SJSA1 (cell line): Measurements from ENCODE around the gene JUP. TPM values are rescaled to one million over a fixed set of nuclear protein-coding genes. Genes with fewer than 3 reads are reported as not detected.
A peak's percentile ranks its signal among the peaks of the same experiment; 100 is the strongest.
"Not testable (repeated sequence)": the region's sequence is repeated elsewhere in the genome, so short reads cannot be mapped to it uniquely, and the experiment has no call there.

ENCODE experiments used
- DNase-seq, 2 experiments: peaks; one replicate each; pipeline ENCODE4 v3.0.0-alpha.2; 2015 to 2020; ENCODE audit warnings: low spot score in 2 of 2, low read depth in 1 of 2
- H3K27ac ChIP-seq: fragments of 250-450 bp; sonication (Bioruptor Pico); 2 replicates; pipeline ENCODE4 v1.5.1; 2020; ENCODE audit warnings: mild to moderate bottlenecking, moderate library complexity
- H3K27me3 ChIP-seq: fragments of 250-450 bp; sonication (Bioruptor Pico); replicated peaks from 2 replicates; pipeline ENCODE4 v1.5.1; 2020; ENCODE audit warnings: mild to moderate bottlenecking, moderate library complexity
- H3K36me3 ChIP-seq: fragments of 250-450 bp; sonication (Bioruptor Pico); 2 replicates; pipeline ENCODE4 v1.5.1; 2020; ENCODE audit warnings: mild to moderate bottlenecking
- H3K4me1 ChIP-seq: fragments of 250-450 bp; sonication (Bioruptor Pico); replicated peaks from 2 replicates; pipeline ENCODE4 v1.6.1; 2021; ENCODE audit warnings: mild to moderate bottlenecking
- H3K4me3 ChIP-seq: fragments of 250-450 bp; sonication (Bioruptor Pico); 2 replicates; pipeline ENCODE4 v1.5.1; 2020; ENCODE audit warnings: mild to moderate bottlenecking
- H3K9me3 ChIP-seq: fragments of 250-450 bp; sonication (Bioruptor Pico); replicated peaks from 2 replicates; pipeline ENCODE4 v1.5.1; 2020; ENCODE audit warnings: mild to moderate bottlenecking
- total RNA-seq: library from RNA; depleted of rRNA; stranded (reverse); fragments of >200 nt; shearing (Covaris generic); gene quantifications from 2 replicates; pipeline ENCODE4 v1.2.3, GENCODE V29; 2014

The JUP gene
- total RNA-seq, 1 experiment from 2014 or later, result 2.2 TPM

GRCh38 chr17:41779954-41780353 is 6.6 kb downstream of the JUP start:
- DNase-seq, result no peak
- Histone ChIP-seq H3K27ac (no peak overlapping the region), H3K36me3 (no peaks in the 10 kb centered on the region), H3K4me3 (no peak overlapping the region), H3K9me3 (no peaks in the 10 kb centered on the region), H3K27me3 (no peaks in the 10 kb centered on the region), H3K4me1 (peaks cover 38% of the 10 kb centered on the region)

GRCh38 chr17:41777574-41778188 is 8.8 kb downstream of the JUP start:
- Histone ChIP-seq H3K4me1 (peaks cover 51% of the 10 kb centered on the region), H3K27me3 (no peaks in the 10 kb centered on the region), H3K27ac (peak overlapping the region; percentile 59), H3K36me3 (no peaks in the 10 kb centered on the region), H3K9me3 (no peaks in the 10 kb centered on the region), H3K4me3 (no peak overlapping the region)
- DNase-seq, result peak; percentile 74 to 87

GRCh38 chr17:41777157-41777573 is 9.3 kb downstream of the JUP start:
- peaks cover 51% of the 10 kb centered on the region for H3K4me1 ChIP-seq
- no peak for DNase-seq
- H3K27me3 ChIP-seq, result no peaks in the 10 kb centered on the region
- no peaks in the 10 kb centered on the region for H3K9me3 ChIP-seq
- H3K36me3 ChIP-seq, result no peaks in the 10 kb centered on the region
- no peak overlapping the region for H3K4me3 ChIP-seq
- peak overlapping the region; percentile 59 for H3K27ac ChIP-seq

- H3K27ac ChIP-seq, H3K36me3 ChIP-seq, H3K4me3 ChIP-seq, H3K9me3 ChIP-seq, H3K27me3 ChIP-seq, DNase-seq: not testable (repeated sequence)
- peaks cover 51% of the 10 kb centered on the region for H3K4me1 ChIP-seq
Observed at GRCh38 chr17:41776262-41776900, 10.1 kb downstream of the JUP start.

- H3K36me3 ChIP-seq, result no peaks in the 10 kb centered on the region
- H3K27me3 ChIP-seq, result no peaks in the 10 kb centered on the region
- DNase-seq, result peak in 1 of 2 experiments; percentile 31
- H3K4me3 ChIP-seq, result no peak overlapping the region
- peaks cover 51% of the 10 kb centered on the region for H3K4me1 ChIP-seq
- H3K27ac ChIP-seq, result no peak overlapping the region
- H3K9me3 ChIP-seq, result no peaks in the 10 kb centered on the region
Observed at GRCh38 chr17:41775394-41776226, 10.9 kb downstream of the JUP start.

- Histone ChIP-seq H3K9me3 (no peaks in the 10 kb centered on the region), H3K4me3 (no peak overlapping the region), H3K4me1 (peaks cover 50% of the 10 kb centered on the region), H3K27me3 (no peaks in the 10 kb centered on the region), H3K27ac (no peak overlapping the region), H3K36me3 (no peaks in the 10 kb centered on the region)
- DNase-seq, result no peak
Observed at GRCh38 chr17:41773731-41774193, 12.7 kb downstream of the JUP start.

GRCh38 chr17:41773190-41773588 is 13.3 kb downstream of the JUP start:
- no peak overlapping the region for H3K27ac ChIP-seq
- peak; percentile 51 to 76 for DNase-seq
- H3K4me3 ChIP-seq, result no peak overlapping the region
- no peaks in the 10 kb centered on the region for H3K36me3 ChIP-seq
- no peaks in the 10 kb centered on the region for H3K9me3 ChIP-seq
- no peaks in the 10 kb centered on the region for H3K27me3 ChIP-seq
- H3K4me1 ChIP-seq, result peaks cover 44% of the 10 kb centered on the region

- H3K36me3 ChIP-seq, result no peaks in the 10 kb centered on the region
- DNase-seq, result no peak
- H3K27me3 ChIP-seq, result no peaks in the 10 kb centered on the region
- no peak overlapping the region for H3K4me3 ChIP-seq
- peaks cover 39% of the 10 kb centered on the region for H3K4me1 ChIP-seq
- H3K27ac ChIP-seq, result no peak overlapping the region
- no peaks in the 10 kb centered on the region for H3K9me3 ChIP-seq
Observed at GRCh38 chr17:41772586-41773189, 13.8 kb downstream of the JUP start.

- Histone ChIP-seq H3K9me3 (no peaks in the 10 kb centered on the region), H3K4me1 (peaks cover 35% of the 10 kb centered on the region), H3K27ac (no peak overlapping the region), H3K27me3 (no peaks in the 10 kb centered on the region), H3K36me3 (no peaks in the 10 kb centered on the region), H3K4me3 (no peak overlapping the region)
- no peak for DNase-seq
Observed at GRCh38 chr17:41772218-41772585, 14.3 kb downstream of the JUP start.

GRCh38 chr17:41771389-41772206 is 14.9 kb downstream of the JUP start:
- no peak for DNase-seq
- H3K4me1 ChIP-seq, result peaks cover 29% of the 10 kb centered on the region
- H3K36me3 ChIP-seq, result no peaks in the 10 kb centered on the region
- no peak overlapping the region for H3K27ac ChIP-seq
- H3K27me3 ChIP-seq, result no peaks in the 10 kb centered on the region
- H3K9me3 ChIP-seq, result no peaks in the 10 kb centered on the region
- H3K4me3 ChIP-seq, result no peak overlapping the region

- Histone ChIP-seq H3K4me3 (no peak overlapping the region), H3K9me3 (no peaks in the 10 kb centered on the region), H3K4me1 (peaks cover 14% of the 10 kb centered on the region), H3K36me3 (no peaks in the 10 kb centered on the region), H3K27ac (no peak overlapping the region), H3K27me3 (no peaks in the 10 kb centered on the region)
- DNase-seq, result no peak
Observed at GRCh38 chr17:41769985-41770384, 16.5 kb downstream of the JUP start.

GRCh38 chr17:41769346-41769862 is 17.1 kb downstream of the JUP start:
- no peaks in the 10 kb centered on the region for H3K27me3 ChIP-seq
- H3K27ac ChIP-seq, result no peak overlapping the region
- H3K36me3 ChIP-seq, result no peaks in the 10 kb centered on the region
- no peak overlapping the region for H3K4me3 ChIP-seq
- H3K9me3 ChIP-seq, result no peaks in the 10 kb centered on the region
- DNase-seq, result no peak
- H3K4me1 ChIP-seq, result peaks cover 12% of the 10 kb centered on the region

- peaks cover 11% of the 10 kb centered on the region for H3K4me1 ChIP-seq
- no peak overlapping the region for H3K4me3 ChIP-seq
- H3K9me3 ChIP-seq, result no peaks in the 10 kb centered on the region
- no peaks in the 10 kb centered on the region for H3K27me3 ChIP-seq
- no peak overlapping the region for H3K27ac ChIP-seq
- H3K36me3 ChIP-seq, result no peaks in the 10 kb centered on the region
- no peak for DNase-seq
Observed at GRCh38 chr17:41768682-41769288, 17.7 kb downstream of the JUP start.
